ENCODE results near the gene MAN2A1.

Gene MAN2A1

DNA sequence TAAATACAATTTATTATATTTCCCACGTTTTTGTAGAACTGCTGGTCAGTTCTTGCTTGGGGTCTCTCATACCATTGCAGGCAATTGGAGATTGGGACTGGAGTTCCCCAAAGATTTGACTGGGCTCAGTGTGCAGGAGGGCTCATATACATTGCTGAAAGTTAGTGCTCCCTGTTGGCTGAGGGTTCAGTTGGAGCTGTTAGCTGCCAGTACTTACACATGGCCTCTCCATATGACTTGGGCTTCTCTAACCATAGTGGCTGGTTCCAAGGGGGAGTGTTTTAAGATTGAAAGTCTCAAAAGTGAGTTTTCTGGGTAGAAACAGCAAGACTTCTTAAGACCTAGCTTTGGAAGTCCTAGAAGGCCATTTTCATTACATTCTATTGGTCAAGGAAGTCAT is 102.9 kb downstream of the MAN2A1 start:
- Histone ChIP-seq H3K27ac (no peak overlapping the region), H3K4me3 (no peak overlapping the region)
- TF ChIP-seq, protein P1, sequence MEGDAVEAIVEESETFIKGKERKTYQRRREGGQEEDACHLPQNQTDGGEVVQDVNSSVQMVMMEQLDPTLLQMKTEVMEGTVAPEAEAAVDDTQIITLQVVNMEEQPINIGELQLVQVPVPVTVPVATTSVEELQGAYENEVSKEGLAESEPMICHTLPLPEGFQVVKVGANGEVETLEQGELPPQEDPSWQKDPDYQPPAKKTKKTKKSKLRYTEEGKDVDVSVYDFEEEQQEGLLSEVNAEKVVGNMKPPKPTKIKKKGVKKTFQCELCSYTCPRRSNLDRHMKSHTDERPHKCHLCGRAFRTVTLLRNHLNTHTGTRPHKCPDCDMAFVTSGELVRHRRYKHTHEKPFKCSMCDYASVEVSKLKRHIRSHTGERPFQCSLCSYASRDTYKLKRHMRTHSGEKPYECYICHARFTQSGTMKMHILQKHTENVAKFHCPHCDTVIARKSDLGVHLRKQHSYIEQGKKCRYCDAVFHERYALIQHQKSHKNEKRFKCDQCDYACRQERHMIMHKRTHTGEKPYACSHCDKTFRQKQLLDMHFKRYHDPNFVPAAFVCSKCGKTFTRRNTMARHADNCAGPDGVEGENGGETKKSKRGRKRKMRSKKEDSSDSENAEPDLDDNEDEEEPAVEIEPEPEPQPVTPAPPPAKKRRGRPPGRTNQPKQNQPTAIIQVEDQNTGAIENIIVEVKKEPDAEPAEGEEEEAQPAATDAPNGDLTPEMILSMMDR (IDR thresholded peaks at IDR 0.05) = no peak
- no peak for DNase-seq (ENCODE audit: low spot score)

DNA sequence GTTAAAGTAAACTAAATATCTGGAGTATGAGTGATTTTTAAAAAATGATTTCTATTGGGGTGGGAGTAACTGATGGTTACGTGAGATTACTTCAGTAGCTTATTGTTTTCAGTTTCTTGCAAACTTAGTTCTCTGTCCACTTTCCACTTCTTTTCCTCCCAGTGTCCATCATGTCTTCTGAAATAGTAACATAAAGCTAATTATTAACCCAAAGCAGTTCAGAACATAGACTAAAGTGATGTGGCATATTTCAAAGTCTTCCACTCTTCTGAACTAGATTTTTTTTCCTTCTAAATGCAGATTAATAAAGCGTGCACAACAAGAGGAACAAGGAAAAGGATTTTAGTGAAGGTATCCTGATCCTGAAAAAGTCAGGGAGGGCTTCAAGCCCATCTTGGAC is 114.1 kb downstream of the MAN2A1 start:
- TF ChIP-seq, protein P1 (IDR thresholded peaks at IDR 0.05) = no peak
- Histone ChIP-seq H3K4me3 (no peak overlapping the region), H3K27ac (no peak overlapping the region)
- DNase-seq (ENCODE audit: low spot score) = no peak

DNA sequence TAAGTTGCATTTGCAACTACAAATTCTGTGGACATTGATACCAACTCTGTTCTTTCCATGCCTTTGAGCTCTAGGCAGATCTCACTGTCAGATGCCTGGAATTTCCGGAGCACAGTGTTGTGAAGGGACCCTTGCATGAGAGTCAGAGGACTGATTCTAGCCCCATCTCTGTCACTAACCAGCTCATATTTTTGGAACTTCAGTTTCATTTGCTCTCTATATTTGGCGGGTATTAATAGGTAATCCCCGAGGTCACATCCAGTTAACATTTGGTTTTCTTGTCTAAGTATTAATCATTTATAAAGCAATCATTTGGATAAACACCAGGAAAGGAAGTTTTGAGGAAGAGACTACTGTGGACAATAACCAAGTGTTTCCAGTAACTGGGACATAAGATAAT is 115.7 kb downstream of the MAN2A1 start:
- H3K27ac ChIP-seq = no peak overlapping the region
- no peak overlapping the region for H3K4me3 ChIP-seq
- DNase-seq (ENCODE audit: low spot score) = no peak
- TF ChIP-seq, protein P1 (IDR thresholded peaks at IDR 0.05) = no peak

DNA sequence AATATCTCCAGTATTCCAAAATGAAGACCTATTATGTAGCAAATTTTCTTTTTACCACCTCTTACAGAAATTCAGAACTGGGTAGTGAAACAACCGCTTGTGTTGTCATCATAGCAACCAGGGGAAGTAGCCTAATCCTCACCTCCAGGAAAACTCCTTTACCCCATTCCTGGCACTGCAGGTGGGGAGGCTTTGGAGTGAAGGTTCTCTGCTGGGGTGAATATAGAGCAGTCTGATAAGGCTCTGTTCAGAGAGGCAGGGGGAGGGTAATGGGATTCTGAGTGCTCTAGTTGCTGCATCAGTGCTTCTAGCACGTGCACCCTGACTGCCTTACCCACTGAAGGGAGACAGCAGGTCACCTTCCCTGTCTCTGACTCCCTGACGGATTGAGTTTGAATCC is 116.2 kb downstream of the MAN2A1 start:
- TF ChIP-seq, protein P1 (IDR thresholded peaks at IDR 0.05) = no peak
- DNase-seq (ENCODE audit: low spot score) = no peak
- Histone ChIP-seq H3K27ac (no peak overlapping the region), H3K4me3 (no peak overlapping the region)

DNA sequence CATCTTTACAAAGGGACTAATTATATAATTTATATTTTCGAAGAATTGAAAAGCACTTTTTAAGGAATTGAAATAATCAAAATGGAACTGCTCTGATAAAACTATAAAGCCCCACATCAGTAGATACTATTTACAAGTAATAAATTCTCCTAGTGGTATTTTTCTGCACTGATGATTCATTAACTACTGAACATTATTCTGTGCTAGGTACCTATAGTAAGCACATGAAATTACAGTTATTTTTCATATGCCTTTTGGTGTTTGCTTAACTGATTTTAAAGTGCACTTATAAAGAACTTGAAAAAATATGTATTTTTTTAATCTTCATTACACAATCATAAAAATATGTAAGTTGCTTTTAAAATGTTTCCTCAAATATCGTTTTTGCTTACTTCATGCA is 123.0 kb downstream of the MAN2A1 start:
- TF ChIP-seq, protein P1 (IDR thresholded peaks at IDR 0.05) = no peak
- DNase-seq (ENCODE audit: low spot score) = no peak
- no peak overlapping the region for H3K4me3 ChIP-seq
- no peak overlapping the region for H3K27ac ChIP-seq

DNA sequence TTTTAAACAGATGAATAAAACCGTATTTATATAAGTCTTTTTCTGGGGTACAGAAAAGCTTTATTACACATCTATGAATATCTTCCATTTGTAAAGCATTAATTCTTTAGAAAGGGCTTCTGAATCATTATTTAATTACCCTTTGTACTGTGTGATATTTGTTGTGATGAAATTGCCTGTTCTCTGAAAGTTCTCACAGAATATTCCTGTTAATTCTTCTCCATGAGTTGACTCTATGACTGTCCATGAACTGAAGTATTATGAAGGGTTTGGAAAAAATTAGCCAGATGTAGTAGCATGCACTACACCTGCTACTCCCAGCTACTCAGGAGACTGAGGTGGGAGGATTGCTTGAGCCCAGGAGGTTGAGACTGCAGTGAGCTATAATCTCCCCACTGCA is 127.0 kb downstream of the MAN2A1 start:
- Histone ChIP-seq H3K4me3 (no peak overlapping the region), H3K27ac (no peak overlapping the region)
- no peak for DNase-seq (ENCODE audit: low spot score)
- TF ChIP-seq, protein P1 (IDR thresholded peaks at IDR 0.05) = no peak

DNA sequence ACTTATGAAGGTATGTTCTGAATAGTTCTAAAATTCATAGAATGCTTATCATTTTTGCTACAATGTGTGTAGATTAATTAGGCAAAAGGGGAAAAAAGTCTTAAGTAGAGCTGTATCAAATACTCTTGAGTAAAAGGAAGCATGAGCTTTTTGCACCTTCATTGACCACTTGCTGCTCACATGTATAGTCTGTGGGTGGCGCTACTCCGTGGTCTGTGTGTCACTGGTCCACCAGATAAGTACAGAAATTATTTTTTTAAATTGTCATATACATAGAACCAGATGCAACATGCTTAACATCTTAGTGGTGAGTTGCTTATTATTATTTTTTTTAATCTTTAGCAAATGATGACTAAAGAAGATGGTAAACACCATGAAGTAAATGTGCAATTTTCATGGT is 130.2 kb downstream of the MAN2A1 start:
- Histone ChIP-seq H3K4me3 (no peak overlapping the region), H3K27ac (no peak overlapping the region)
- TF ChIP-seq, protein P1 (IDR thresholded peaks at IDR 0.05) = no peak
- DNase-seq (ENCODE audit: low spot score) = no peak
